Ovary (tissue), 3 donors: Measurements from ENCODE around the gene RIPOR3.

Source experiments
- EP300 ChIP-seq: sonication (generic); formaldehyde crosslinking; IDR thresholded peaks from one replicate; pipeline ENCODE4 v1.6.1; 2017; ENCODE audit warnings: antibody characterized with exemption
- TF ChIP-seq, protein P1 (sequence below), 3 donors: fragments of 450-650 bp in 2 of 3; fragments of 200-600 bp in 1 of 3; IDR thresholded peaks; one replicate each; pipeline versions ENCODE4 v1.5.1 to v1.8.0; 2016 to 2022; ENCODE audit warnings: antibody characterized with exemption in 3 of 3, mild to moderate bottlenecking in 1 of 3
- donor health status: DM: no; HTN: no; CAD: no.

DNA sequence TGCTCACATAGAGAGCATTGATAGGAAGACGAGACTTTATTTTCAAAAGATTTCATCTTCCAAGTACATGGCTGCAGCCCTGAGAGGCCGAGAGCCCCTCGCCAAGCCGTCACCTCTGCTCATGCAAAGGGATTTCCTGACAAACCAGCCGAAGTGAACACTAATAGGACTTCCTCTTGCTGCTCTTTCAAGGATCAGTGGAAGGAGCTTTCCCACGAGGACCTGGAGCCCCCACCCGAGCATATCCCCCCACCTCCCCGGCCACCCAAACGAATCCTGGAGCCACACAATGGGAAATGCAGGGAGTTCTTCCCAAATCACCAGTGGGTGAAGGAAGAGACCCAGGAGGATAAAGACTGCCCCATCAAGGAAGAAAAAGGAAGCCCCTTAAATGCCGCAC is 111.8 kb downstream of the RIPOR3 start:
- TF ChIP-seq, protein P1, sequence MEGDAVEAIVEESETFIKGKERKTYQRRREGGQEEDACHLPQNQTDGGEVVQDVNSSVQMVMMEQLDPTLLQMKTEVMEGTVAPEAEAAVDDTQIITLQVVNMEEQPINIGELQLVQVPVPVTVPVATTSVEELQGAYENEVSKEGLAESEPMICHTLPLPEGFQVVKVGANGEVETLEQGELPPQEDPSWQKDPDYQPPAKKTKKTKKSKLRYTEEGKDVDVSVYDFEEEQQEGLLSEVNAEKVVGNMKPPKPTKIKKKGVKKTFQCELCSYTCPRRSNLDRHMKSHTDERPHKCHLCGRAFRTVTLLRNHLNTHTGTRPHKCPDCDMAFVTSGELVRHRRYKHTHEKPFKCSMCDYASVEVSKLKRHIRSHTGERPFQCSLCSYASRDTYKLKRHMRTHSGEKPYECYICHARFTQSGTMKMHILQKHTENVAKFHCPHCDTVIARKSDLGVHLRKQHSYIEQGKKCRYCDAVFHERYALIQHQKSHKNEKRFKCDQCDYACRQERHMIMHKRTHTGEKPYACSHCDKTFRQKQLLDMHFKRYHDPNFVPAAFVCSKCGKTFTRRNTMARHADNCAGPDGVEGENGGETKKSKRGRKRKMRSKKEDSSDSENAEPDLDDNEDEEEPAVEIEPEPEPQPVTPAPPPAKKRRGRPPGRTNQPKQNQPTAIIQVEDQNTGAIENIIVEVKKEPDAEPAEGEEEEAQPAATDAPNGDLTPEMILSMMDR (IDR thresholded peaks at IDR 0.05), result no peak
- no peak for TF ChIP-seq EP300
